Small intestine (tissue), 7 donors: ENCODE results near the gene RASGEF1B. TPM values are rescaled to one million over a fixed set of nuclear protein-coding genes. Genes with fewer than 3 reads are reported as not detected.

ENCODE experiments used
- DNase-seq, 2 donors: peaks; one replicate each; pipeline versions ENCODE4 v3.0.0 to v3.0.0-alpha.2; 2013
- FAIRE-seq: peaks from 2 replicates; lab custom pipeline; 2012; peaks lifted over from hg19 to GRCh38; lab: Jason Lieb, UNC
- H3K27ac ChIP-seq, 3 donors: one replicate each; pipeline ENCODE4 v1.5.1; 2013; ENCODE audit warnings: low read length in 2 of 3, mild to moderate bottlenecking in 2 of 3, control low read depth in 1 of 3, inconsistent platforms in 1 of 3, low read depth in 1 of 3, moderate library complexity in 1 of 3
- H3K27me3 ChIP-seq, 3 donors: one replicate each; pipeline ENCODE4 v1.6.1; 2013; ENCODE audit warnings: low read length in 3 of 3, inconsistent platforms in 1 of 3; ENCODE audit not compliant: control insufficient read depth in 3 of 3, insufficient read depth in 3 of 3
- H3K36me3 ChIP-seq, 3 donors: one replicate each; pipeline ENCODE4 v1.6.1; 2013; ENCODE audit warnings: low read length in 3 of 3, inconsistent platforms in 1 of 3, low read depth in 1 of 3, mild to moderate bottlenecking in 1 of 3, moderate library complexity in 1 of 3; ENCODE audit not compliant: control insufficient read depth in 3 of 3, insufficient read depth in 2 of 3
- H3K4me1 ChIP-seq, 3 donors: one replicate each; pipeline ENCODE4 v1.6.1; 2013; ENCODE audit warnings: low read length in 2 of 3, inconsistent platforms in 1 of 3, low read depth in 1 of 3, mild to moderate bottlenecking in 1 of 3, moderate library complexity in 1 of 3; ENCODE audit not compliant: control insufficient read depth in 3 of 3, insufficient read depth in 2 of 3
- H3K4me3 ChIP-seq, 3 donors: one replicate each; pipeline ENCODE4 v1.5.1; 2013; ENCODE audit warnings: low read length in 3 of 3, control low read depth in 1 of 3, inconsistent platforms in 1 of 3, low read depth in 1 of 3, mild to moderate bottlenecking in 1 of 3, moderate library complexity in 1 of 3
- H3K9me3 ChIP-seq, 2 donors: one replicate each; pipeline ENCODE4 v1.6.1; 2013; ENCODE audit warnings: low read depth in 1 of 2, low read length in 1 of 2; ENCODE audit not compliant: control insufficient read depth in 2 of 2, insufficient read depth in 1 of 2
- WGBS, 3 donors: extraction: QIAGEN DNeasy Blood & Tissue Kit; methylation state at CpG; one replicate each; pipeline ENCODE4 v1.1.7; 2013; 5-methylcytosine and 5-hydroxymethylcytosine counted together
- polyA plus RNA-seq, 4 donors: library from polyadenylated mRNA; stranded (reverse) in 3 of 4; unstranded in 1 of 4; fragments of 200-250 nt in 3 of 4; fragments of 120-200 nt in 1 of 4; gene quantifications; one replicate each; pipeline versions ENCODE4 v1.2.1 to v1.2.3, GENCODE V29; 2013
- donor health status: healthy with polysubstance abuse.
- donor health status: control.
- donor health status: control.
- donor health status: Bipolar disorder and iron deficiency.
- donor health status: healthy.

RASGEF1B gene
- polyA plus RNA-seq, 4 donors = 7.6 to 41.7 (median 16.3) TPM

DNA sequence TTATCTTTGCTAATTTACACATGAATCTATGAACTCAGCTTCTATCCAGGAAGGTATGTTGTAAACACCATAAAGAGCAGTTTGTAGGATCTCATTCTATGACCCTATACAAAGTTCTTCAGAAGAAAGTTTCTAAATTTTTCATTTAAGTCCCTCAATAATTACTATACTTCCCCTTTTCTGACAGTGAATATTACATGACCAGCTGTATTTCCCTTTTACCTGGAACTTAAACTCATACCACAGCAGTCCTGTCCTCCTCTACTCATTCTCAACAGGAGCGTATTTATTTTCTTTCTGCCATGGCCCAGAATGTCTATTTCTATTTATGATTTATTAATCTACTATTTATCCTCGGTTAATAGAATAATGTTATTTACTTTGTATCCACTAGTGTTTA lies 15.8 kb downstream of the RASGEF1B start:
- H3K27me3 ChIP-seq = no peaks in the 10 kb centered on the region
- no peak for DNase-seq
- H3K36me3 ChIP-seq = peaks cover 3 to 30% (median 20%) of the 10 kb centered on the region in 3 donors
- FAIRE-seq = no peak
- WGBS, 3 donors = 73 to 93% (median 81%) methylated on average over 2 of the region's 2 CpGs
- H3K27ac ChIP-seq = no peak overlapping the region
- no peaks in the 10 kb centered on the region for H3K9me3 ChIP-seq
- H3K4me3 ChIP-seq = no peak overlapping the region
- H3K4me1 ChIP-seq = peaks cover 0 to 10% (median 8%) of the 10 kb centered on the region in 3 donors

GRCh38 chr4:81454948-81455347 lies 16.8 kb downstream of the RASGEF1B start:
- DNase-seq (no peak), FAIRE-seq (no peak)
- no peaks in the 10 kb centered on the region for H3K9me3 ChIP-seq
- H3K36me3 ChIP-seq = peaks cover 3 to 33% (median 22%) of the 10 kb centered on the region in 3 donors
- H3K27ac ChIP-seq = no peak overlapping the region
- peaks cover 0 to 10% (median 3%) of the 10 kb centered on the region in 3 donors for H3K4me1 ChIP-seq
- WGBS, 3 donors = 79 to 86% (median 80%) methylated on average over 2 of the region's 2 CpGs
- H3K4me3 ChIP-seq = no peak overlapping the region
- no peaks in the 10 kb centered on the region for H3K27me3 ChIP-seq

DNA sequence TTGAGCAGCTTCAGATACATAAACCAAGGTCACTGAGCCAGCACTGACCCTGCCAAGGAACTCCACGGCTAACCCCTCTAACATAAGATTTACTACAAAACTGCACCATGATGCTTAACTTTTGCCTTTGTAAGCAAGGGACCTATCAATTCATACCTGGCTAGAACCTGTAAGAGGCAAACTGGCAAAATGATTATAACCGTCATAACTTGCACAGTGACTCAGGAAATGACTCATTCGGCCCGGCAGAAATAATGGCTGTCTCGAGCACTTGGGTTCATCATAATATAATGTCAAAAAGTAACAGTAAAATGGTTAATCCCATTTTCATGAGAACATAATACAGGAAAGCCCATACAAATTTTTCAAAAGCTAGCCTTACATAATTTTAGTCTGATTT lies 17.2 kb downstream of the RASGEF1B start:
- Histone ChIP-seq H3K9me3 (no peaks in the 10 kb centered on the region), H3K27ac (peak overlapping the region in 1 of 3 donors; percentile 20), H3K4me3 (no peak overlapping the region), H3K27me3 (no peaks in the 10 kb centered on the region), H3K4me1 (peaks cover 0 to 10% (median 0%) of the 10 kb centered on the region in 3 donors), H3K36me3 (peaks cover 3 to 33% (median 22%) of the 10 kb centered on the region in 3 donors)
- DNase-seq (peak in 1 of 2 donors; percentile 72), FAIRE-seq (no peak)
- 22 to 34% (median 28%) methylated on average over 5 of the region's 5 CpGs for WGBS, 3 donors

GRCh38 chr4:81453024-81453423 lies 18.7 kb downstream of the RASGEF1B start:
- FAIRE-seq (no peak), DNase-seq (no peak)
- H3K27me3 ChIP-seq = no peaks in the 10 kb centered on the region
- H3K4me3 ChIP-seq = no peak overlapping the region
- no peaks in the 10 kb centered on the region for H3K9me3 ChIP-seq
- H3K36me3 ChIP-seq = peaks cover 3 to 33% (median 22%) of the 10 kb centered on the region in 3 donors
- no peak overlapping the region for H3K27ac ChIP-seq
- H3K4me1 ChIP-seq = peaks cover 1 to 10% (median 8%) of the 10 kb centered on the region in 3 donors
- WGBS, 3 donors = 91 to 96% (median 96%) methylated on average over 4 of the region's 4 CpGs

- H3K36me3 ChIP-seq = peaks cover 5 to 33% (median 19%) of the 10 kb centered on the region in 3 donors
- WGBS, 3 donors = 95 to 97% (median 95%) methylated on average over 1 of the region's 1 CpG
Observed at GRCh38 chr4:81452452-81453006, 19.2 kb downstream of the RASGEF1B start.

DNA sequence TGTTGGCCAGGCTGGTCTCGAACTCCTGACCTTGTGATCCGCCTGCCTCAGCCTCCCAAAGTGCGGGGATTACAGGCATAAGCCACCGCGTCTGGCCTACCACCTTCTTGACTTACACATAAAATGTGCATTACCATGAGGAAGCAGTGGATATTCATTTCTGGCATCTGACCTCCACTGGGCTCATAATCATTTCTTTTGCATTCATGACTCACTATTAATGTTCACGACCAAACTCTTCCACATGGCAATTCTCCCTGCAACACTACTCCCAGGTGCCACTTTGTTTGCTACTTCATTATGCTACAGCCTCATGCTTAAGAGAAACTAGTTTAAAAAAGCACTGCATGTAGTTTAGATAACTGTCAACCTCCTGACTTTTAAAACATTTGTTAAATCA lies 22.7 kb downstream of the RASGEF1B start:
- no peak overlapping the region for H3K4me3 ChIP-seq
- H3K27ac ChIP-seq = peak overlapping the region in 1 of 3 donors; percentile 59
- H3K9me3 ChIP-seq = no peaks in the 10 kb centered on the region
- H3K36me3 ChIP-seq = peaks cover 2 to 24% (median 22%) of the 10 kb centered on the region in 3 donors
- H3K4me1 ChIP-seq = peaks cover 8 to 26% (median 13%) of the 10 kb centered on the region in 3 donors
- no peak for FAIRE-seq
- H3K27me3 ChIP-seq = no peaks in the 10 kb centered on the region
- 86 to 91% (median 87%) methylated on average over 6 of the region's 6 CpGs for WGBS, 3 donors
- no peak for DNase-seq

More at GRCh38 chr4:81452452-81453006, 19.2 kb downstream of the RASGEF1B start:
- H3K27me3 ChIP-seq = no peaks in the 10 kb centered on the region
- H3K4me3 ChIP-seq = no peak overlapping the region
- peaks cover 4 to 10% (median 10%) of the 10 kb centered on the region in 3 donors for H3K4me1 ChIP-seq
- DNase-seq = no peak
- FAIRE-seq = no peak
- no peak overlapping the region for H3K27ac ChIP-seq
- H3K9me3 ChIP-seq = no peaks in the 10 kb centered on the region

DNA sequence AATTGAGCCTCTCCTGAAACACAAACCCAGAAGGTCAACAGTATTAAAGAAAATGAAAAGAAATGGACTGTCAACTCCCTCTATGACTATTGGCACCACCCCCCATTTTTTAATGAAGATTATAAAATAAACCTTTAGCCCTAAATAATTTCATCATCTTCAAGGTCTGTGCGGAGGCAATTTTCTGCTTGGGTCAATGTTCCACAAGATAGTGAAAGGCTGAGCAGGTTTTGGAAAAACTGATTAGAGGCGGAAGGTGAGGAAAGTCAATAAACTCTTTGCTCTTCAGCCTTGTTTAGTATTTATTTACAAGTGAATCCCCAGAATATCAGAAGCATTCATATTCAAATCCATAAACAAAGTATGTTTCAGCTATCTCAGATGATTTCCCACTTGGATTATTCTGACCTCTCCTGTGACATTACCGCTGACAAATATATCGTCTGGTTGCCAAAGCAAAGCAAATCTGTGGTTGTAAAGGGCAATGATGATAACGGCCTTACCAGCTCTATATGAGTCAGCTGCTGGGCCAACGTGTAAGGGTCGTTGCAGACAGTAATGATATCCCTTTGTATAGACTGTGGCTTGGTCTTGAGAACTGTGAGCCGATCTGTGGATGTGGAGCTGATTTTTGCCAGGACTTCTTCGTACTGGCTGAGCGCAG lies 24.0 kb downstream of the RASGEF1B start:
- Histone ChIP-seq H3K36me3 (peaks cover 2 to 22% (median 18%) of the 10 kb centered on the region in 3 donors), H3K4me3 (no peak overlapping the region), H3K4me1 (peaks cover 7 to 26% (median 8%) of the 10 kb centered on the region in 3 donors), H3K27me3 (no peaks in the 10 kb centered on the region), H3K9me3 (no peaks in the 10 kb centered on the region), H3K27ac (peak overlapping the region; percentile 41 to 64 (median 59))
- 22 to 61% (median 40%) methylated on average over 10 of the region's 10 CpGs for WGBS, 3 donors
- FAIRE-seq = no peak
- peak; percentile 84 to 91 for DNase-seq

GRCh38 chr4:81446634-81447033 lies 25.1 kb downstream of the RASGEF1B start:
- H3K27me3 ChIP-seq = no peaks in the 10 kb centered on the region
- WGBS, 3 donors = 67 to 92% (median 81%) methylated on average over 1 of the region's 1 CpG
- H3K27ac ChIP-seq = peak overlapping the region in 2 of 3 donors; percentile 35 to 59
- no peak for DNase-seq
- no peak for FAIRE-seq
- H3K4me1 ChIP-seq = peaks cover 7 to 26% (median 8%) of the 10 kb centered on the region in 3 donors
- peaks cover 5 to 17% (median 15%) of the 10 kb centered on the region in 3 donors for H3K36me3 ChIP-seq
- no peaks in the 10 kb centered on the region for H3K9me3 ChIP-seq
- H3K4me3 ChIP-seq = no peak overlapping the region
